Endothelial cell of umbilical vein (primary cell): Measurements from ENCODE around the gene DUSP10. TPM values are rescaled to one million over a fixed set of nuclear protein-coding genes. Genes with fewer than 3 reads are reported as not detected.

Source experiments
- BruUV-seq: library from RNA; stranded (reverse); fragments of 400-500 nt; replicated peaks from 2 replicates; lab custom pipeline; 2021; lab: Mats Ljungman, UMichigan
- CTCF ChIA-PET: fragments of 300-600, 350-600 bp; sonication (Branson Sonifier 250); formaldehyde crosslinking; loops from one replicate; lab custom pipeline; 2021; ENCODE audit warnings: antibody characterized with exemption, inconsistent platforms; lab: Charles Lee
- POLR2A ChIA-PET: fragments of 300-600, 350-600 bp; sonication (Branson Sonifier 250); formaldehyde crosslinking; loops from one replicate; lab custom pipeline; 2021; ENCODE audit warnings: antibody characterized with exemption, inconsistent platforms; lab: Charles Lee
- DNase-seq: peaks from one replicate; pipeline ENCODE4 v3.0.0-alpha.2; 2011; ENCODE audit warnings: low read depth, low spot score
- FAIRE-seq: peaks from 2 replicates; lab custom pipeline; 2011; peaks lifted over from hg19 to GRCh38; lab: Jason Lieb, UNC
- H2AFZ ChIP-seq: 2 replicates; pipeline ENCODE4 v1.6.0; 2012; ENCODE audit warnings: low read depth, low read length, control low read depth, inconsistent platforms
- H3K27ac ChIP-seq: 2 replicates; pipeline ENCODE4 v1.5.1; 2011; ENCODE audit warnings: low read depth, mild to moderate bottlenecking, control low read depth, low read length, moderate library complexity; ENCODE audit not compliant: insufficient read depth
- H3K27me3 ChIP-seq, 2 experiments: 2 replicates each; pipeline versions ENCODE4 v1.6.0 to v1.6.1; 2011; ENCODE audit warnings: low read length in 2 of 2, mixed read lengths in 1 of 2; ENCODE audit not compliant: control insufficient read depth in 2 of 2, insufficient read depth in 2 of 2
- H3K36me3 ChIP-seq, 2 experiments: 2 replicates in 1 of 2; 3 replicates in 1 of 2; pipeline ENCODE4 v1.5.1; 2011; ENCODE audit warnings: low read length in 2 of 2, mild to moderate bottlenecking in 1 of 2, moderate library complexity in 1 of 2; ENCODE audit not compliant: control insufficient read depth in 2 of 2, insufficient read depth in 2 of 2; ENCODE audit errors: extremely low read depth in 1 of 2
- H3K4me1 ChIP-seq: 3 replicates; pipeline ENCODE4 v1.5.1; 2011; ENCODE audit warnings: mild to moderate bottlenecking, low read length; ENCODE audit not compliant: control insufficient read depth, insufficient read depth; ENCODE audit errors: extremely low read depth
- H3K4me2 ChIP-seq: 2 replicates; pipeline ENCODE4 v1.6.1; 2011; ENCODE audit warnings: low read length, control low read depth, mixed read lengths; ENCODE audit not compliant: insufficient read depth
- H3K4me3 ChIP-seq, 3 experiments: fragments of 200-600 bp in 1 of 3; sonication (generic), shearing (Covaris generic) in 1 of 3; replicated peaks in 1 of 3; 2 replicates each; pipeline ENCODE4 v1.5.1; 2011 to 2016; ENCODE audit warnings: control low read depth in 3 of 3, low read length in 3 of 3, mild to moderate bottlenecking in 2 of 3, inconsistent platforms in 1 of 3, low read depth in 1 of 3, moderate library complexity in 1 of 3; ENCODE audit not compliant: insufficient read depth in 1 of 3
- H3K79me2 ChIP-seq: 2 replicates; pipeline ENCODE4 v1.6.0; 2012; ENCODE audit warnings: low read length, inconsistent platforms; ENCODE audit not compliant: control insufficient read depth, insufficient read depth
- H3K9ac ChIP-seq: replicated peaks from 2 replicates; pipeline ENCODE3; 2011; ENCODE audit warnings: low read length, control low read depth; ENCODE audit not compliant: insufficient read depth; ENCODE audit errors: extremely low read depth
- H3K9me1 ChIP-seq: replicated peaks from 3 replicates; pipeline ENCODE4 v1.6.0; 2011; ENCODE audit warnings: mild to moderate bottlenecking, low read length; ENCODE audit not compliant: control insufficient read depth, insufficient read depth; ENCODE audit errors: extremely low read depth
- H3K9me3 ChIP-seq: replicated peaks from 2 replicates; pipeline ENCODE4 v1.5.1; 2012; ENCODE audit warnings: low read length, inconsistent platforms; ENCODE audit not compliant: control insufficient read depth, insufficient read depth
- H4K20me1 ChIP-seq: replicated peaks from 2 replicates; pipeline ENCODE3; 2011; ENCODE audit warnings: mild to moderate bottlenecking, low read length; ENCODE audit not compliant: control insufficient read depth, insufficient read depth; ENCODE audit errors: extremely low read depth
- CTCF ChIP-seq, 2 donors: IDR thresholded peaks; 1 replicate in 1 of 2; 2 replicates in 1 of 2; pipeline ENCODE4 v1.5.1; 2011; ENCODE audit warnings: low read length in 2 of 2, mild to moderate bottlenecking in 2 of 2, moderate library complexity in 2 of 2, control low read depth in 1 of 2, inconsistent platforms in 1 of 2, low read depth in 1 of 2; ENCODE audit not compliant: insufficient read depth in 1 of 2; ENCODE audit errors: extremely low read depth in 1 of 2
- FOS ChIP-seq: IDR thresholded peaks from 2 replicates; pipeline ENCODE4 v1.6.1; 2011; ENCODE audit warnings: mild to moderate bottlenecking, low read length, moderate library complexity, borderline replicate concordance; ENCODE audit not compliant: insufficient read depth
- GATA2 ChIP-seq: IDR thresholded peaks from 2 replicates; pipeline ENCODE4 v1.7.0; 2011; ENCODE audit warnings: low read depth, mild to moderate bottlenecking, moderate library complexity, mixed read lengths, low read length; ENCODE audit not compliant: insufficient read length, insufficient read depth
- JUN ChIP-seq: IDR thresholded peaks from 2 replicates; pipeline ENCODE4 v1.6.1; 2011; ENCODE audit warnings: borderline replicate concordance, low read depth; ENCODE audit not compliant: insufficient read length, insufficient read depth
- MAX ChIP-seq: IDR thresholded peaks from 2 replicates; pipeline ENCODE4 v1.6.1; 2011; ENCODE audit not compliant: insufficient read depth, insufficient read length
- POLR2A ChIP-seq: IDR thresholded peaks from 2 replicates; pipeline ENCODE4 v1.6.1; 2012; ENCODE audit warnings: low read depth, mild to moderate bottlenecking, control low read depth, low read length
- POLR2AphosphoS5 ChIP-seq: IDR thresholded peaks from 2 replicates; pipeline ENCODE4 v1.6.1; 2012; ENCODE audit warnings: low read depth, mild to moderate bottlenecking, control low read depth, low read length, moderate library complexity; ENCODE audit not compliant: insufficient read depth
- dilution Hi-C: fragments of 300-500 bp; cut with MboI; formaldehyde crosslinking; loops from one replicate; pipeline ENCODE4 v1.15.0; 2019; ENCODE audit warnings: low sequenced_read_pairs; ENCODE audit not compliant: extremely low pct_ligation_motif_present
- intact Hi-C: fragments of 100-400 bp; cut with micrococcal nuclease; formaldehyde crosslinking; loops from one replicate; pipeline ENCODE4 v1.10.0; 2022
- polyA plus RNA-seq, 4 experiments: library from polyadenylated mRNA; depleted of rRNA in 3 of 4; stranded (reverse) in 3 of 4; unstranded in 1 of 4; fragments of >200 nt; gene quantifications; 2 replicates each; pipeline versions ENCODE4 v1.2.1 to v1.2.3, GENCODE V29; 2011 to 2012; ENCODE audit warnings: missing spikeins in 1 of 4
- total RNA-seq: library from RNA; stranded (reverse); gene quantifications from 2 replicates; pipeline ENCODE4 v1.2.3, GENCODE V29; 2021

DUSP10 gene
- total and polyA plus RNA-seq, 2 donors (not counting 3 experiments of a cell fraction or from before 2014, with no cell fraction given): 1.6 to 1.9 TPM

DNA sequence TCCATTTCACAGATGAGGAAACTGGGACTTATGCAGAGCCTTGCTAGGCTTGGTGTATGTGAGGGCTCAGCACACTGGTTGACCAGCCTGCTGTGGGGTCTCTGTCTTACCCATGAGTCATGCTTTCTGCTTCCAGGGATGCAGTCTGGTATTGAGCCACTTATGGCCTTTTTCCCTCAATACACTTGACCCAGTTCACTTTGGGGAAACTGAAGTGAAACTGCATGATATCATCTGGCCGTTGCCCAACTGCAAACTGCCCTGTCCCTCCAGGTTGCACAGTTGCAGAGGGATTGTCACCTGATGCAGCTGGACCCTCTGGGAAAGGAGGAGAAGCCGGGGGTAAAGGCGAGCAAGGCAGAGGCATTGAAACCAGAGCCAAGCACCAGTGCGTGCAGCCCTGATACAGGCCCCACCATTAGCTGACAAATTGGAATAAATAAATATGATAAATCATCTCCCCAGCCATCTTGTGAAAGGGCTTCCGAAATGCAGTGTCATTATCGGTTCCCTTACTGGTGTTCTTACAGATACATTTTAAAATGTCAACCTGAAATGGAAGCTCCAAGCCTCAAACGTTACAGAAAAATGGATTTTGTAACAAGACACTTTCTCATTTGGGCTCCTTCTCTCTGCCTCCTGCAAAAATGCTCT is 39.3 kb upstream of the DUSP10 start:
- dilution Hi-C loops: no loop called here
- FAIRE-seq (no peak), DNase-seq (no peak)
- Histone ChIP-seq H3K4me1 (no peaks in the 10 kb centered on the region), H4K20me1 (no peaks in the 10 kb centered on the region), H3K27ac (no peak overlapping the region), H3K9me3 (no peaks in the 10 kb centered on the region), H3K27me3 (peaks cover 0 to 6% of the 10 kb centered on the region in 2 experiments), H3K4me3 (no peak overlapping the region), H3K4me2 (no peak overlapping the region), H2AFZ (no peak overlapping the region), H3K9ac (no peak overlapping the region), H3K36me3 (no peaks in the 10 kb centered on the region), H3K79me2 (no peaks in the 10 kb centered on the region), H3K9me1 (no peaks in the 10 kb centered on the region)
- ChIA-PET CTCF (no interaction called here), POLR2A (no interaction called here)
- intact Hi-C loops: no loop called here
- TF ChIP-seq GATA2 (no peak), MAX (no peak), CTCF (IDR thresholded peaks at IDR 0.05; ENCODE audit: extremely low read depth in 1 of 2, insufficient read depth in 1 of 2, low read depth in 1 of 2, low read length in 2 of 2) (no peak), FOS (no peak), POLR2A (no peak), JUN (no peak), POLR2AphosphoS5 (no peak)
- no TSS peak for BruUV-seq
